Dendritic cell treated with granulocyte-macrophage colony-stimulating factor and Interleukin-4, amounts not matched to agents 40 ng/mL and 50 ng/mL, for 4 days (primary cell): ENCODE measurements around the gene HSP90AA1.
"Not testable (repeated sequence)": the region's sequence is repeated elsewhere in the genome, so short reads cannot be mapped to it uniquely, and the experiment has no call there.

Experiments used
- H3K27ac Mint-ChIP-seq: one replicate; pipeline ENCODE4 v1.8.0; 2022; ENCODE audit warnings: mild to moderate bottlenecking, mixed read lengths
- H3K27me3 Mint-ChIP-seq: one replicate; pipeline ENCODE4 v1.8.0; 2022; ENCODE audit warnings: mild to moderate bottlenecking, mixed read lengths
- H3K36me3 Mint-ChIP-seq: one replicate; pipeline ENCODE4 v1.8.0; 2022; ENCODE audit warnings: low read depth, mixed read lengths
- H3K4me1 Mint-ChIP-seq: one replicate; pipeline ENCODE4 v1.8.0; 2022; ENCODE audit warnings: low read depth, mixed read lengths
- H3K4me3 Mint-ChIP-seq: one replicate; pipeline ENCODE4 v1.8.0; 2022; ENCODE audit warnings: mild to moderate bottlenecking, moderate library complexity, mixed read lengths
- H3K9me3 Mint-ChIP-seq: one replicate; pipeline ENCODE4 v1.8.0; 2022; ENCODE audit warnings: mixed read lengths
- intact Hi-C: fragments of 100-400 bp; cut with micrococcal nuclease; formaldehyde crosslinking; loops from one replicate; pipeline ENCODE4 v1.15.0; 2022

HSP90AA1 gene

GRCh38 chr14:102086972-102087761 lies at the start of gene HSP90AA1:
Gene HSP90AA1, minus strand, starts transcription at chr14:102087044. Its CDS starts 666 bp downstream, at chr14:102086378.
- Mint-ChIP-seq H3K27ac (peak within 1 kb of the TSS; percentile 98), H3K36me3 (peaks cover 49% of the 10 kb centered on the region), H3K4me1 (peaks cover 53% of the 10 kb centered on the region), H3K4me3 (peak within 1 kb of the TSS; percentile 85), H3K9me3 (no peaks in the 10 kb centered on the region), H3K27me3 (peaks cover 2% of the 10 kb centered on the region)
- intact Hi-C loops = loop anchor here (2.0 to 5.0 kb wide), 2 partner anchors 140 to 230 kb away; no protein-coding TSS in a partner anchor

- H3K9me3 Mint-ChIP-seq, H3K27ac Mint-ChIP-seq, H3K4me3 Mint-ChIP-seq, intact Hi-C loops, H3K4me1 Mint-ChIP-seq: not testable (repeated sequence)
- Mint-ChIP-seq H3K36me3 (peaks cover 14% of the 10 kb centered on the region), H3K27me3 (peaks cover 12% of the 10 kb centered on the region)
Observed at GRCh38 chr14:102135456-102135855, 48.6 kb upstream of the HSP90AA1 start.

GRCh38 chr14:102134719-102135118 lies 47.9 kb upstream of the HSP90AA1 start:
- H3K36me3 Mint-ChIP-seq, H3K9me3 Mint-ChIP-seq, H3K4me3 Mint-ChIP-seq, intact Hi-C loops, H3K4me1 Mint-ChIP-seq, H3K27ac Mint-ChIP-seq: not testable (repeated sequence)
- peaks cover 12% of the 10 kb centered on the region for H3K27me3 Mint-ChIP-seq

- H3K27me3 Mint-ChIP-seq, H3K27ac Mint-ChIP-seq, H3K4me1 Mint-ChIP-seq, H3K9me3 Mint-ChIP-seq, H3K36me3 Mint-ChIP-seq, H3K4me3 Mint-ChIP-seq, intact Hi-C loops: not testable (repeated sequence)
Observed at GRCh38 chr14:102134021-102134420, 47.2 kb upstream of the HSP90AA1 start.

- intact Hi-C loops = no loop called here
- H3K4me1 Mint-ChIP-seq = no peaks in the 10 kb centered on the region
- no peak overlapping the region for H3K27ac Mint-ChIP-seq
- no peaks in the 10 kb centered on the region for H3K36me3 Mint-ChIP-seq
- no peak overlapping the region for H3K4me3 Mint-ChIP-seq
- H3K9me3 Mint-ChIP-seq = no peaks in the 10 kb centered on the region
- no peaks in the 10 kb centered on the region for H3K27me3 Mint-ChIP-seq
Observed at GRCh38 chr14:102131741-102132140, 44.9 kb upstream of the HSP90AA1 start.

GRCh38 chr14:102126807-102127455 lies 40.1 kb upstream of the HSP90AA1 start:
- no peaks in the 10 kb centered on the region for H3K4me1 Mint-ChIP-seq
- intact Hi-C loops = no loop called here
- H3K27me3 Mint-ChIP-seq = no peaks in the 10 kb centered on the region
- H3K4me3 Mint-ChIP-seq = no peak overlapping the region
- no peaks in the 10 kb centered on the region for H3K36me3 Mint-ChIP-seq
- no peaks in the 10 kb centered on the region for H3K9me3 Mint-ChIP-seq
- H3K27ac Mint-ChIP-seq = no peak overlapping the region

- Mint-ChIP-seq H3K4me3 (no peak overlapping the region), H3K4me1 (no peaks in the 10 kb centered on the region), H3K27ac (no peak overlapping the region), H3K27me3 (no peaks in the 10 kb centered on the region), H3K9me3 (no peaks in the 10 kb centered on the region), H3K36me3 (no peaks in the 10 kb centered on the region)
- intact Hi-C loops = no loop called here
Observed at GRCh38 chr14:102125546-102125945, 38.7 kb upstream of the HSP90AA1 start.

GRCh38 chr14:102124419-102124818 lies 37.6 kb upstream of the HSP90AA1 start:
- intact Hi-C loops = no loop called here
- Mint-ChIP-seq H3K4me3 (no peak overlapping the region), H3K27me3 (no peaks in the 10 kb centered on the region), H3K4me1 (no peaks in the 10 kb centered on the region), H3K27ac (no peak overlapping the region), H3K36me3 (no peaks in the 10 kb centered on the region), H3K9me3 (no peaks in the 10 kb centered on the region)

- H3K4me1 Mint-ChIP-seq = no peaks in the 10 kb centered on the region
- intact Hi-C loops = no loop called here
- H3K27me3 Mint-ChIP-seq = no peaks in the 10 kb centered on the region
- H3K4me3 Mint-ChIP-seq = no peak overlapping the region
- peaks cover 13% of the 10 kb centered on the region for H3K9me3 Mint-ChIP-seq
- no peaks in the 10 kb centered on the region for H3K36me3 Mint-ChIP-seq
- no peak overlapping the region for H3K27ac Mint-ChIP-seq
Observed at GRCh38 chr14:102121567-102121966, 34.7 kb upstream of the HSP90AA1 start.

- Mint-ChIP-seq H3K36me3 (no peaks in the 10 kb centered on the region), H3K27ac (no peak overlapping the region), H3K4me3 (no peak overlapping the region), H3K4me1 (no peaks in the 10 kb centered on the region), H3K27me3 (peaks cover 2% of the 10 kb centered on the region), H3K9me3 (peaks cover 13% of the 10 kb centered on the region)
- intact Hi-C loops = no loop called here
Observed at GRCh38 chr14:102120888-102121287, 34.0 kb upstream of the HSP90AA1 start.

- Mint-ChIP-seq H3K27ac (no peak overlapping the region), H3K4me1 (no peaks in the 10 kb centered on the region), H3K27me3 (peaks cover 2% of the 10 kb centered on the region), H3K4me3 (no peak overlapping the region), H3K9me3 (peaks cover 13% of the 10 kb centered on the region), H3K36me3 (no peaks in the 10 kb centered on the region)
- intact Hi-C loops = no loop called here
Observed at GRCh38 chr14:102117852-102118251, 31.0 kb upstream of the HSP90AA1 start.

GRCh38 chr14:102116361-102117180 lies 29.7 kb upstream of the HSP90AA1 start:
- peaks cover 10% of the 10 kb centered on the region for H3K27me3 Mint-ChIP-seq
- no peaks in the 10 kb centered on the region for H3K4me1 Mint-ChIP-seq
- H3K9me3 Mint-ChIP-seq = peaks cover 13% of the 10 kb centered on the region
- no peak overlapping the region for H3K4me3 Mint-ChIP-seq
- intact Hi-C loops = no loop called here
- H3K27ac Mint-ChIP-seq = no peak overlapping the region
- no peaks in the 10 kb centered on the region for H3K36me3 Mint-ChIP-seq

- Mint-ChIP-seq H3K4me3 (no peak overlapping the region), H3K36me3 (no peaks in the 10 kb centered on the region), H3K27me3 (peaks cover 7% of the 10 kb centered on the region), H3K27ac (no peak overlapping the region), H3K9me3 (peaks cover 9% of the 10 kb centered on the region), H3K4me1 (peaks cover 11% of the 10 kb centered on the region)
- intact Hi-C loops = no loop called here
Observed at GRCh38 chr14:102111101-102111500, 24.3 kb upstream of the HSP90AA1 start.

GRCh38 chr14:102109332-102109731 lies 22.5 kb upstream of the HSP90AA1 start:
- H3K9me3 Mint-ChIP-seq, intact Hi-C loops, H3K27me3 Mint-ChIP-seq, H3K4me3 Mint-ChIP-seq, H3K27ac Mint-ChIP-seq, H3K36me3 Mint-ChIP-seq: not testable (repeated sequence)
- H3K4me1 Mint-ChIP-seq = peaks cover 22% of the 10 kb centered on the region
